Gastrocnemius medialis (tissue), 4 donors: ENCODE measurements around the gene GCC2. TPM values are rescaled to one million over a fixed set of nuclear protein-coding genes. Genes with fewer than 3 reads are reported as not detected.

ENCODE experiments used
- ATAC-seq, 2 donors: fragments of 150-250 bp; one replicate each; pipeline ENCODE4 v1.9.1; 2016
- DNase-seq, 2 donors: peaks; one replicate each; pipeline ENCODE4 v3.0.0-alpha.2; 2019
- H3K27ac ChIP-seq, 4 donors: fragments of 200-600 bp; sonication (generic); 1 replicate in 1 of 4; 2 replicates in 3 of 4; pipeline ENCODE4 v1.5.1; 2016 to 2018; ENCODE audit warnings: mild to moderate bottlenecking in 2 of 4, moderate library complexity in 1 of 4
- H3K27me3 ChIP-seq, 3 donors: fragments of 200-600 bp; sonication (generic) in 2 of 3; 1 replicate in 1 of 3; 2 replicates in 2 of 3; pipeline versions ENCODE4 v1.5.1 to v1.6.0; 2016 to 2019; ENCODE audit warnings: mild to moderate bottlenecking in 1 of 3, moderate library complexity in 1 of 3
- H3K36me3 ChIP-seq, 2 donors: fragments of 200-600 bp; sonication (generic) in 1 of 2; one replicate each; pipeline ENCODE4 v1.5.1; 2017 to 2018
- H3K4me1 ChIP-seq, 2 donors: fragments of 200-600 bp; sonication (generic) in 1 of 2; one replicate each; pipeline ENCODE4 v1.5.1; 2016 to 2017; ENCODE audit warnings: mild to moderate bottlenecking in 2 of 2
- H3K4me3 ChIP-seq, 4 donors: fragments of 200-600 bp; sonication (generic) in 3 of 4; 1 replicate in 1 of 4; 2 replicates in 3 of 4; pipeline ENCODE4 v1.5.1; 2016 to 2019; ENCODE audit warnings: mild to moderate bottlenecking in 2 of 4
- H3K9me3 ChIP-seq, 3 donors: fragments of 200-600 bp; sonication (generic) in 2 of 3; 1 replicate in 1 of 3; 2 replicates in 2 of 3; pipeline ENCODE4 v1.5.1; 2016 to 2019
- CTCF ChIP-seq, 5 experiments: fragments of 450-650 bp in 3 of 5; fragments of 200-600 bp in 2 of 5; sonication (generic) in 2 of 5; IDR thresholded peaks in 4 of 5; conservative IDR thresholded peaks in 1 of 5; 1 replicate in 4 of 5; 2 replicates in 1 of 5; pipeline ENCODE4 v1.5.1; 2016 to 2019; ENCODE audit warnings: antibody characterized with exemption in 5 of 5, mild to moderate bottlenecking in 3 of 5, moderate library complexity in 3 of 5
- POLR2A ChIP-seq, 2 donors: fragments of 450-650 bp; IDR thresholded peaks; one replicate each; pipeline ENCODE4 v1.6.1; 2017; ENCODE audit warnings: antibody characterized with exemption in 2 of 2, mild to moderate bottlenecking in 2 of 2, moderate library complexity in 2 of 2
- in situ Hi-C, 4 donors: fragments of 200-750 bp; cut with MboI; loops; one replicate each; pipeline versions ENCODE4 v1.15.0 to v1.8.0; 2017; ENCODE audit warnings: low sequenced_read_pairs in 4 of 4
- intact Hi-C: fragments of 100-400 bp; cut with DNase I; formaldehyde crosslinking; loops from one replicate; pipeline ENCODE4 v1.15.1; 2023; ENCODE audit warnings: low total_unique reads
- total RNA-seq, 4 donors: library from RNA; depleted of rRNA; stranded (reverse); fragments of >200 nt; gene quantifications; one replicate each; pipeline versions ENCODE4 v1.1.0 to v1.2.3, GENCODE V29; 2016

The GCC2 gene
- 10 to 100 TPM; 16.7 to 43.1 (median 19.3) TPM for total RNA-seq

- ATAC-seq (peak; percentile 98 to 100), DNase-seq (peak; percentile 86 to 93)
- Histone ChIP-seq H3K9me3 (no peaks in the 10 kb centered on the region), H3K4me1 (peaks cover 13 to 14% of the 10 kb centered on the region in 2 donors), H3K36me3 (peaks cover 0 to 20% of the 10 kb centered on the region in 2 donors), H3K27ac (peak within 1 kb of the TSS; percentile 79 to 90 (median 84)), H3K4me3 (peak within 1 kb of the TSS; percentile 73 to 100 (median 85)), H3K27me3 (no peaks in the 10 kb centered on the region)
- intact Hi-C loops: loop anchor here (1.0 to 2.0 kb wide), 4 partner anchors 85 to 270 kb away; partner anchors contain the start of genes LIMS1 and RANBP2
- in situ Hi-C loops: no loop called here
- TF ChIP-seq CTCF (IDR thresholded peaks at IDR 0.05 in 4 of 5, conservative IDR thresholded peaks at IDR 0.05 in 1 of 5) (no peak), POLR2A (IDR thresholded peaks at IDR 0.05) (peak; percentile 71 to 74)
These were observed at the start of gene GCC2 for GRCh38 chr2:108448678-108449409. Gene GCC2, plus strand, starts transcription at chr2:108449206. Its CDS starts 69 bp downstream, at chr2:108449275.

GRCh38 chr2:108399479-108399878, 49.5 kb upstream of the GCC2 start:
- H3K4me3 ChIP-seq: no peak overlapping the region
- no peaks in the 10 kb centered on the region for H3K4me1 ChIP-seq
- no peak overlapping the region for H3K27ac ChIP-seq
- DNase-seq (no peak), ATAC-seq (no peak)
- no peaks in the 10 kb centered on the region for H3K36me3 ChIP-seq
- in situ Hi-C loops: no loop called here
- intact Hi-C loops: no loop called here
- TF ChIP-seq CTCF (IDR thresholded peaks at IDR 0.05 in 4 of 5, conservative IDR thresholded peaks at IDR 0.05 in 1 of 5) (no peak), POLR2A (IDR thresholded peaks at IDR 0.05) (no peak)
- no peaks in the 10 kb centered on the region for H3K27me3 ChIP-seq
- no peaks in the 10 kb centered on the region for H3K9me3 ChIP-seq

- Histone ChIP-seq H3K9me3 (peaks cover 0 to 6% (median 0%) of the 10 kb centered on the region in 3 donors), H3K4me1 (no peaks in the 10 kb centered on the region), H3K36me3 (no peaks in the 10 kb centered on the region), H3K27me3 (no peaks in the 10 kb centered on the region), H3K27ac (no peak overlapping the region), H3K4me3 (no peak overlapping the region)
- TF ChIP-seq CTCF (IDR thresholded peaks at IDR 0.05 in 4 of 5, conservative IDR thresholded peaks at IDR 0.05 in 1 of 5): no peak
- no peak for TF ChIP-seq POLR2A (IDR thresholded peaks at IDR 0.05)
- intact Hi-C loops (no loop called here), in situ Hi-C loops (no loop called here)
- ATAC-seq (no peak), DNase-seq (no peak)
These were observed 47.2 kb upstream of the GCC2 start for GRCh38 chr2:108401800-108402199.

GRCh38 chr2:108403494-108403893, 45.5 kb upstream of the GCC2 start:
- Histone ChIP-seq H3K4me1 (no peaks in the 10 kb centered on the region), H3K36me3 (no peaks in the 10 kb centered on the region), H3K27ac (no peak overlapping the region), H3K27me3 (no peaks in the 10 kb centered on the region), H3K9me3 (peaks cover 0 to 6% (median 0%) of the 10 kb centered on the region in 3 donors), H3K4me3 (no peak overlapping the region)
- intact Hi-C loops: no loop called here
- in situ Hi-C loops: no loop called here
- TF ChIP-seq POLR2A (IDR thresholded peaks at IDR 0.05) (no peak), CTCF (IDR thresholded peaks at IDR 0.05 in 4 of 5, conservative IDR thresholded peaks at IDR 0.05 in 1 of 5) (no peak)
- no peak for ATAC-seq
- DNase-seq: no peak
